ENCODE data around the gene CNOT9. TPM values are rescaled to one million over a fixed set of nuclear protein-coding genes. Genes with fewer than 3 reads are reported as not detected.
A peak's percentile ranks its signal among the peaks of the same experiment; 100 is the strongest.

The CNOT9 gene
- total RNA-seq, 1 donor from 2014 or later: 30.9 TPM

DNA sequence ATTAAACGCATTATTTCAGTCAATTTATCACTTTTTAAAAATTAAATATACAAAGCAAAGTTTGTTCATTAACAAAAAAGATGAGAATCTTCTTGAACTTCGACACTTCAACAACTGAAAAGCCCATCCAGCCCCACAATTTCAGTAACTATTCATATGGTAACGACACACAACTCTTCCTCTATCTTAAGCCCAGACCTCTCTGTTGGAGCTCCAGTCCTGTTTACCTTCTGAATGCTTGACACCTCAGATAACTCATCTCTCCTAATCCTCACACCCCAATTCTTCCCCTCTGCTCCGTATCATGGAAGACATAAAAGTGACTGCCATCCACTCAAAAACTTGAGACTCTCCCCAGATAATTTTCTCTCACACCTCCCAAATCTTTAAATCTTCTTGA, 13.1 kb upstream of the CNOT9 start:
- Histone ChIP-seq H3K4me1 (no peaks in the 10 kb centered on the region), H3K27ac (no peak overlapping the region), H3K9me3 (no peaks in the 10 kb centered on the region), H3K36me3 (peaks cover 88% of the 10 kb centered on the region), H3K4me3 (no peak overlapping the region), H3K27me3 (no peaks in the 10 kb centered on the region)
- ATAC-seq (no peak), DNase-seq (no peak)
- TF ChIP-seq, protein P1, sequence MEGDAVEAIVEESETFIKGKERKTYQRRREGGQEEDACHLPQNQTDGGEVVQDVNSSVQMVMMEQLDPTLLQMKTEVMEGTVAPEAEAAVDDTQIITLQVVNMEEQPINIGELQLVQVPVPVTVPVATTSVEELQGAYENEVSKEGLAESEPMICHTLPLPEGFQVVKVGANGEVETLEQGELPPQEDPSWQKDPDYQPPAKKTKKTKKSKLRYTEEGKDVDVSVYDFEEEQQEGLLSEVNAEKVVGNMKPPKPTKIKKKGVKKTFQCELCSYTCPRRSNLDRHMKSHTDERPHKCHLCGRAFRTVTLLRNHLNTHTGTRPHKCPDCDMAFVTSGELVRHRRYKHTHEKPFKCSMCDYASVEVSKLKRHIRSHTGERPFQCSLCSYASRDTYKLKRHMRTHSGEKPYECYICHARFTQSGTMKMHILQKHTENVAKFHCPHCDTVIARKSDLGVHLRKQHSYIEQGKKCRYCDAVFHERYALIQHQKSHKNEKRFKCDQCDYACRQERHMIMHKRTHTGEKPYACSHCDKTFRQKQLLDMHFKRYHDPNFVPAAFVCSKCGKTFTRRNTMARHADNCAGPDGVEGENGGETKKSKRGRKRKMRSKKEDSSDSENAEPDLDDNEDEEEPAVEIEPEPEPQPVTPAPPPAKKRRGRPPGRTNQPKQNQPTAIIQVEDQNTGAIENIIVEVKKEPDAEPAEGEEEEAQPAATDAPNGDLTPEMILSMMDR (IDR thresholded peaks at IDR 0.05): no peak
- intact Hi-C loops (cut with DNase I): no loop called here

DNA sequence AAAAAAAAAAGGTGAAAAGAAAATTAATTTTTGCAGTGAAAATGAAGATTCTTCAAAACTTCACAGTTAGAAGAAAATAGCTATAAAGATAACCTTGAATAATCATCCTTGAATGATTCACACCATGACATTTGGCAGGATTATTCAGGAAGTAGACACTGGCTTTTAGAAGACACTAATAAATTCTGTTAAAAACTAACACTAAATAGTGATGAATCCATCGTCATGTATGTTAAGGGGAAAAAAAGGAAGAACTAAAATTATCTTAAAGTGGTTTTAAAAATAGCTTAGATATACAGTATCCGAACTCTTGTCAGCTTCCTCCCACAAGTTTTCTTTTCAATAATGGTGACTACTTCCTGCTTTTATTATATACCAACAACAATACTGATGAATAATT, 10.7 kb upstream of the CNOT9 start:
- Histone ChIP-seq H3K27ac (no peak overlapping the region), H3K4me3 (no peak overlapping the region), H3K4me1 (no peaks in the 10 kb centered on the region), H3K27me3 (no peaks in the 10 kb centered on the region), H3K9me3 (no peaks in the 10 kb centered on the region), H3K36me3 (peaks cover 81% of the 10 kb centered on the region)
- no peak for ATAC-seq
- TF ChIP-seq, protein P1 (IDR thresholded peaks at IDR 0.05): no peak
- DNase-seq: no peak
- intact Hi-C loops (cut with DNase I): no loop called here

DNA sequence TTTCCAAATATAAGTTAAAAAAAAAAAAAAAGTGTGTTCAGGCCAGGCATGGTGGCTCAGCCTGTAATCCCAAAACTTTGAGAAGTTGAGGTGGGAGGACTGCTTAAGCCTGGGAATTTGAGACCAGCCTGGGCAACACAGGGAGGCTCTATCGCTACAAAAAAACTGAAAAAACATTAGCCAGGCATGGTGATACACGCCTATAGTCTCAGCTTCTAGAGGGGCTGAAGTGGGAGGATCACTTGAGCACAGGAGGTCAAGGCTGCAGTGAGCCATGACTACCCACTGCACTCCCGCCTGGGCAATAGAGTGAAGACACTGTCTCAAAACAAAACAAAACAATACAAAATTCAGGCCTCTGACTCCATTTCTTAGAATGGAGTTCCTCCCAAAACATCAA, 9.7 kb upstream of the CNOT9 start:
- intact Hi-C loops (cut with DNase I): no loop called here
- Histone ChIP-seq H3K27ac (no peak overlapping the region), H3K27me3 (no peaks in the 10 kb centered on the region), H3K4me3 (no peak overlapping the region), H3K9me3 (no peaks in the 10 kb centered on the region), H3K36me3 (peaks cover 71% of the 10 kb centered on the region), H3K4me1 (no peaks in the 10 kb centered on the region)
- TF ChIP-seq, protein P1 (IDR thresholded peaks at IDR 0.05): no peak
- ATAC-seq (no peak), DNase-seq (no peak)

DNA sequence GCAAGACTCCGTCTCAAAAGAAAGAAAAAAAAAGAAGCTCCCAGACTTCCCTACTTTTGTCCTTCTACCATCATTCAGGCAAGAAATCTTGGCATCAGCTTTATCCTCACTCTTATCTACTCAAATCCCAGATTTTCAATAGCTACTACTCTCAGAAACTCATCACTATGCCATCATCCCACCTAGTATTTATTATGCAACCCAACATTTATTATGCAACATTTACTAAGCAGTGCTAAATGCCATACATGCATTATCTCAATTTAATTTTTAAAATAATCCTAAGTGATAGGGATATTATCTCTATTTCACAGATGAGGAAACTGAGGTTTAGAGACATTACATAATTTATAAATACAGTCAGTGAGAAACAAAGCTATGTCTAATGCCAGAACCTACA, 4.6 kb upstream of the CNOT9 start:
- ATAC-seq (no peak), DNase-seq (no peak)
- intact Hi-C loops (cut with DNase I): no loop called here
- TF ChIP-seq, protein P1 (IDR thresholded peaks at IDR 0.05): no peak
- Histone ChIP-seq H3K27ac (no peak overlapping the region), H3K27me3 (no peaks in the 10 kb centered on the region), H3K4me1 (peaks cover 11% of the 10 kb centered on the region), H3K9me3 (no peaks in the 10 kb centered on the region), H3K4me3 (no peak overlapping the region), H3K36me3 (peaks cover 24% of the 10 kb centered on the region)

DNA sequence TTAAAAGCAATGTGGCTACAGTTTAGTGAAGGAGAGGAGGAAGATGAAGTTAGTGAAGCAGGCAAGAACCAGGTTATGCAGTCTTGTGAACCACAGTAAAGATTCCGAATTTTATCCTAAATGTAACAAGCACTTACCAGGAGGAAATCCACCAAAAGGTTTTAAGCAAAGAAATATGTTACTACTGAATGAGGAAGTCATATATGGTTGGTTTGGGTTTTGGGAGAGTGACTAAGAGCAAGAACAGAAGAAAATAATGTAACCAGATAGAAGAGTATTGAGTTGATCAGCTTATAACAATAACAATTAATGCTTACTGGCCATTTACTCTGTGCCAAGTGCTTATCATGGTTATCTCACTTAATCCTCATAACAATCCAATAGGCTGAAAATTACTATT, 2.3 kb upstream of the CNOT9 start:
- DNase-seq (no peak), ATAC-seq (no peak)
- H3K27me3 ChIP-seq: no peaks in the 10 kb centered on the region
- no peak overlapping the region for H3K27ac ChIP-seq
- H3K4me3 ChIP-seq: no peak overlapping the region
- intact Hi-C loops (cut with DNase I): no loop called here
- TF ChIP-seq, protein P1 (IDR thresholded peaks at IDR 0.05): no peak
- peaks cover 27% of the 10 kb centered on the region for H3K4me1 ChIP-seq
- peaks cover 6% of the 10 kb centered on the region for H3K36me3 ChIP-seq
- H3K9me3 ChIP-seq: no peaks in the 10 kb centered on the region

DNA sequence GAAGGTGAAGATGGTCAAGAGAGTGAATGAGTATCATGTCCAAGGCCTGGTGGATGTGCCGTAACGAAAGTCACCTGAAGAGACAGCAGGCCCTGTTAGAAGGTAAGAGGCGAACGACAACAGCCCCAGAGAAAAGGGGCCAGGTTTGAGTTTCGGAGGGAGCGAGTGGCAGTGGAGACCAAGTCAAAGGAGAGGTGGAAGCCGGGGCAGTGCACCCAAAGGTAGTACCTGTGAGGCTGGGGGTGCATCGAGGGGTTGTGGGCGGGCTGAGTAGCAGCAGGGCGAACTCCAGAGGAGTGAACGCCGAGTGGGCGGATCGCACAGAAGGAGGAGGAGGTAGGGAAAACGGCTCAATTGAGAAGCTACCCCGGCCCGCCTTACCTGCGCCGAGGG, 846 bp upstream of the CNOT9 start:
- Histone ChIP-seq H3K4me1 (peaks cover 29% of the 10 kb centered on the region), H3K9me3 (no peaks in the 10 kb centered on the region), H3K4me3 (peak overlapping the region; percentile 95), H3K36me3 (peaks cover 9% of the 10 kb centered on the region), H3K27me3 (no peaks in the 10 kb centered on the region), H3K27ac (peak overlapping the region; percentile 87)
- intact Hi-C loops (cut with DNase I): no loop called here
- DNase-seq: no peak
- peak; percentile 67 for ATAC-seq
- TF ChIP-seq, protein P1 (IDR thresholded peaks at IDR 0.05): no peak
